H1 (cell line): ENCODE results near the gene ZNF337. TPM values are rescaled to one million over a fixed set of nuclear protein-coding genes. Genes with fewer than 3 reads are reported as not detected.

ENCODE experiments used
- CTCF ChIA-PET: fragments of 300-600 bp; sonication (Branson Sonifier 250); formaldehyde crosslinking; loops from one replicate; lab custom pipeline; 2021; ENCODE audit not compliant: partially characterized antibody; lab: Charles Lee
- POLR2A ChIA-PET: fragments of 300-600 bp; sonication (Branson Sonifier 250); formaldehyde crosslinking; loops from one replicate; lab custom pipeline; 2021; ENCODE audit warnings: inconsistent platforms; ENCODE audit not compliant: partially characterized antibody; lab: Charles Lee
- DNase-seq, 2 experiments: peaks; one replicate each; pipeline versions ENCODE4 v3.0.0 to v3.0.0-alpha.2; 2010 to 2022; ENCODE audit warnings: low spot score in 2 of 2, low read depth in 1 of 2, mixed read lengths in 1 of 2
- FAIRE-seq: peaks from 2 replicates; lab custom pipeline; 2011; peaks lifted over from hg19 to GRCh38; lab: Jason Lieb, UNC
- H2AFZ ChIP-seq: 2 replicates; pipeline ENCODE4 v1.8.1; 2012; ENCODE audit warnings: low read length, inconsistent platforms
- H2AK5ac ChIP-seq: 2 replicates; pipeline ENCODE4 v1.6.1; 2013; ENCODE audit warnings: low read depth, low read length
- H2BK120ac ChIP-seq: replicated peaks from 2 replicates; pipeline ENCODE3; 2013; ENCODE audit warnings: low read depth, low read length, inconsistent platforms
- H2BK12ac ChIP-seq: 2 replicates; pipeline ENCODE4 v1.6.1; 2013; ENCODE audit warnings: low read depth, low read length
- H2BK15ac ChIP-seq: 2 replicates; pipeline ENCODE4 v1.6.1; 2013; ENCODE audit warnings: low read length
- H2BK20ac ChIP-seq: 2 replicates; pipeline ENCODE4 v1.6.1; 2013; ENCODE audit warnings: low read length
- H2BK5ac ChIP-seq: 2 replicates; pipeline ENCODE4 v1.6.1; 2013; ENCODE audit warnings: low read depth, low read length
- H3K14ac ChIP-seq: 2 replicates; pipeline ENCODE4 v1.6.1; 2013; ENCODE audit warnings: inconsistent platforms; ENCODE audit not compliant: insufficient read length
- H3K18ac ChIP-seq: 2 replicates; pipeline ENCODE4 v1.6.1; 2013; ENCODE audit warnings: low read length; ENCODE audit errors: extremely low read depth
- H3K23ac ChIP-seq: 2 replicates; pipeline ENCODE4 v1.6.1; 2013; ENCODE audit warnings: inconsistent platforms; ENCODE audit not compliant: insufficient read length
- H3K23me2 ChIP-seq: 2 replicates; pipeline ENCODE4 v1.6.1; 2013; ENCODE audit warnings: low read depth, low read length
- H3K27ac ChIP-seq: 2 replicates; pipeline ENCODE4 v1.6.1; 2011; ENCODE audit warnings: low read depth, low read length, inconsistent platforms
- H3K27me3 ChIP-seq, 4 experiments: replicated peaks in 1 of 4; 1 replicate in 1 of 4; 2 replicates in 3 of 4; pipeline versions ENCODE4 v1.6.1 to v1.8.1; 2011 to 2013; ENCODE audit warnings: low read length in 3 of 4, mild to moderate bottlenecking in 3 of 4, inconsistent platforms in 2 of 4, mixed read lengths in 2 of 4, moderate library complexity in 1 of 4; ENCODE audit not compliant: control insufficient read depth in 3 of 4, insufficient read depth in 3 of 4; ENCODE audit errors: extremely low read depth in 1 of 4
- H3K36me3 ChIP-seq, 4 experiments: 2 replicates each; pipeline versions ENCODE4 v1.6.1 to v1.8.1; 2011 to 2013; ENCODE audit warnings: mild to moderate bottlenecking in 4 of 4, low read length in 3 of 4, moderate library complexity in 2 of 4, control low read depth in 1 of 4, inconsistent platforms in 1 of 4; ENCODE audit not compliant: insufficient read depth in 4 of 4, control insufficient read depth in 2 of 4
- H3K4ac ChIP-seq: replicated peaks from 2 replicates; pipeline ENCODE3; 2013; ENCODE audit warnings: low read length, low read depth, mixed read lengths, inconsistent platforms; ENCODE audit not compliant: insufficient read length
- H3K4me1 ChIP-seq, 4 experiments: replicated peaks in 1 of 4; 1 replicate in 1 of 4; 2 replicates in 3 of 4; pipeline versions ENCODE4 v1.6.1 to v1.8.1; 2011 to 2013; ENCODE audit warnings: low read length in 3 of 4, inconsistent platforms in 2 of 4, mixed read lengths in 1 of 4; ENCODE audit not compliant: insufficient read depth in 4 of 4, control insufficient read depth in 3 of 4
- H3K4me2 ChIP-seq, 2 experiments: 2 replicates each; pipeline versions ENCODE4 v1.6.1 to v1.8.1; 2011 to 2013; ENCODE audit warnings: low read depth in 2 of 2, low read length in 2 of 2, control low read depth in 1 of 2, inconsistent platforms in 1 of 2, mild to moderate bottlenecking in 1 of 2; ENCODE audit not compliant: insufficient read depth in 1 of 2
- H3K4me3 ChIP-seq, 4 experiments: fragments of 200-600, 300-600 bp in 1 of 4; sonication (generic), shearing (Covaris generic), sonication (Bioruptor Twin) in 1 of 4; 2 replicates each; pipeline versions ENCODE4 v1.5.1 to v1.8.1; 2011 to 2016; ENCODE audit warnings: low read length in 4 of 4, low read depth in 3 of 4, control low read depth in 2 of 4, inconsistent platforms in 2 of 4, mild to moderate bottlenecking in 2 of 4, mixed read lengths in 1 of 4, moderate library complexity in 1 of 4; ENCODE audit not compliant: insufficient read depth in 2 of 4; ENCODE audit errors: extremely low read depth in 1 of 4
- H3K56ac ChIP-seq: replicated peaks from 2 replicates; pipeline ENCODE3; 2013; ENCODE audit warnings: low read depth, mild to moderate bottlenecking, mixed read lengths, low read length, inconsistent platforms; ENCODE audit not compliant: insufficient read length
- H3K79me1 ChIP-seq: 2 replicates; pipeline ENCODE4 v1.6.1; 2013; ENCODE audit warnings: low read depth, low read length, control low read depth
- H3K79me2 ChIP-seq, 2 experiments: 2 replicates each; pipeline versions ENCODE4 v1.6.1 to v1.8.1; 2012 to 2013; ENCODE audit warnings: low read length in 2 of 2, mild to moderate bottlenecking in 2 of 2, inconsistent platforms in 1 of 2; ENCODE audit not compliant: insufficient read depth in 2 of 2, control insufficient read depth in 1 of 2
- H3K9ac ChIP-seq, 4 experiments: replicated peaks in 1 of 4; 1 replicate in 1 of 4; 2 replicates in 3 of 4; pipeline versions ENCODE4 v1.6.1 to v1.8.1; 2011 to 2013; ENCODE audit warnings: low read depth in 3 of 4, low read length in 3 of 4, control low read depth in 2 of 4, mild to moderate bottlenecking in 2 of 4, moderate library complexity in 2 of 4, inconsistent platforms in 1 of 4; ENCODE audit errors: extremely low read depth in 1 of 4
- H3K9me3 ChIP-seq, 2 experiments: 2 replicates each; pipeline versions ENCODE4 v1.6.1 to v1.8.1; 2012 to 2013; ENCODE audit warnings: mild to moderate bottlenecking in 2 of 2, moderate library complexity in 2 of 2, control low read depth in 1 of 2, inconsistent platforms in 1 of 2, low read depth in 1 of 2, low read length in 1 of 2, mixed read lengths in 1 of 2; ENCODE audit not compliant: insufficient read depth in 2 of 2
- H4K20me1 ChIP-seq, 2 experiments: replicated peaks in 1 of 2; 2 replicates each; pipeline versions ENCODE3 to v1.8.1; 2011 to 2013; ENCODE audit warnings: inconsistent platforms in 2 of 2, low read length in 2 of 2, mild to moderate bottlenecking in 1 of 2; ENCODE audit not compliant: insufficient read depth in 2 of 2, control insufficient read depth in 1 of 2
- H4K5ac ChIP-seq: 2 replicates; pipeline ENCODE4 v1.6.1; 2013; ENCODE audit warnings: low read length, low read depth, mixed read lengths, inconsistent platforms; ENCODE audit not compliant: insufficient read length
- H4K8ac ChIP-seq: 2 replicates; pipeline ENCODE4 v1.8.0; 2013; ENCODE audit warnings: mild to moderate bottlenecking, moderate library complexity, low read length, inconsistent platforms; ENCODE audit not compliant: insufficient read depth; ENCODE audit errors: extremely low read depth
- H4K91ac ChIP-seq: replicated peaks from 2 replicates; pipeline ENCODE3; 2013; ENCODE audit warnings: low read length, mixed read lengths, inconsistent platforms; ENCODE audit not compliant: insufficient read length
- RAD21 ChIP-seq, 2 experiments: IDR thresholded peaks in 1 of 2; conservative IDR thresholded peaks in 1 of 2; 2 replicates each; pipeline ENCODE4 v1.6.1; 2011; ENCODE audit warnings: low read depth in 2 of 2, low read length in 2 of 2, improper control_type of control experiment in 1 of 2, inconsistent platforms in 1 of 2, mild to moderate bottlenecking in 1 of 2, moderate library complexity in 1 of 2
- WGBS, 2 experiments: shearing (Covaris generic) in 1 of 2; methylation state at CpG; one replicate each; pipeline versions ENCODE4 v1.1.6 to v1.1.7; 2013 to 2015; ENCODE audit warnings: low lambda C conversion rate in 2 of 2, mixed read lengths in 2 of 2, inconsistent platforms in 1 of 2, low coverage in 1 of 2, missing lambda C conversion rate in 1 of 2; ENCODE audit not compliant: insufficient replicate concordance in 2 of 2, insufficient coverage in 1 of 2, insufficient read length in 1 of 2; ENCODE audit errors: extremely low coverage in 1 of 2, missing lambda C conversion rate in 1 of 2; 5-methylcytosine and 5-hydroxymethylcytosine counted together
- polyA plus RNA-seq, 7 experiments: library from polyadenylated mRNA; depleted of rRNA in 3 of 7; stranded (reverse) in 5 of 7; unstranded in 2 of 7; fragments of >200 nt in 5 of 7; fragments of 200-250 nt in 2 of 7; gene quantifications; 1 replicate in 5 of 7; 2 replicates in 1 of 7; 4 replicates in 1 of 7; pipeline versions ENCODE4 v1.2.1 to v1.2.3, GENCODE V29; 2011 to 2013; ENCODE audit warnings: missing spikeins in 2 of 7, mixed read lengths in 2 of 7
- total RNA-seq: library from RNA; stranded (reverse); fragmentation: NEBNext Ultra II Directional; extraction: Animal tissue kit (Norgen Biotek cat#: 25700); gene quantifications from 2 replicates; pipeline ENCODE4 v1.2.1, GENCODE V29; 2021

The ZNF337 gene
- total and polyA plus RNA-seq, 2 of the 8 experiments (the other 6 are each of a cell fraction or from before 2014, with no cell fraction given) = 2.8 to 6.6 TPM

DNA sequence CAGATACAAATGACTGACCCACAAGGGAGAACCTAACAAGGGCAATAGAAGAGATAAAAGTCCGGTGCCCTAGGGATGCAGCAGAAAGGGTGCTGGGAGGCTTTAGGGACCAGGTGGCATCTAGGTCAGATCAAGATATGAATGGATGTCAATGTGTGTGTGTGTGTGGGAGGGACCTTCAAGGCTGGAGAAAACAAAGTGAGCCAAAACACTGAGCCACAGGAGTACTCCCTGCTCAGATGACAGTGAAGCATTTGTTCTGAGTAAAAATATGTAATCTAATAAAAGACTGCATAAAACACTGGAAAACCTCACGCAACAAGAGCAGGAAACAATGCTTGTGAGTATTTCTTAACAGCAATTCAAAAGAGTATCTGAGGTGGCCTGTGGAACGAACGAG, 28.2 kb downstream of the ZNF337 start:
- H3K36me3 ChIP-seq = peaks cover 0 to 6% (median 1%) of the 10 kb centered on the region in 4 experiments; a peak in 1 of 8 replicates
- no peak overlapping the region for H2AFZ ChIP-seq
- no peak overlapping the region; the same call in 1 of the 2 replicates for H2AK5ac ChIP-seq
- no peak overlapping the region for H3K4ac ChIP-seq
- no peaks in the 10 kb centered on the region for H3K23me2 ChIP-seq
- H4K91ac ChIP-seq = no peak overlapping the region
- H2BK12ac ChIP-seq = no peak overlapping the region
- no peak overlapping the region for H2BK5ac ChIP-seq
- H3K23ac ChIP-seq = no peak overlapping the region
- CTCF ChIA-PET = interaction anchor here (1.6 kb wide), 1 partner anchor 198 kb away, joined by 3 read pairs; no protein-coding TSS in a partner anchor
- H2BK20ac ChIP-seq = no peak overlapping the region
- H4K5ac ChIP-seq = no peak overlapping the region
- H3K56ac ChIP-seq = no peak overlapping the region
- no peak overlapping the region for H3K9ac ChIP-seq
- peaks cover 0 to 2% of the 10 kb centered on the region in 2 experiments for H4K20me1 ChIP-seq
- DNase-seq (no peak), FAIRE-seq (no peak)
- no peaks in the 10 kb centered on the region for H3K79me2 ChIP-seq
- H3K27ac ChIP-seq = no peak overlapping the region
- H3K27me3 ChIP-seq = no peaks in the 10 kb centered on the region
- no peak overlapping the region for H2BK15ac ChIP-seq
- no peaks in the 10 kb centered on the region for H3K79me1 ChIP-seq
- TF ChIP-seq RAD21 (IDR thresholded peaks at IDR 0.05 in 1 of 2, conservative IDR thresholded peaks at IDR 0.05 in 1 of 2; ENCODE audit: low read depth in 2 of 2, low read length in 2 of 2) = no peak
- H3K9me3 ChIP-seq = no peaks in the 10 kb centered on the region
- POLR2A ChIA-PET = interaction anchor here (0.7 kb wide), 1 partner anchor 198 kb away, joined by 4 read pairs; no protein-coding TSS in a partner anchor
- H3K18ac ChIP-seq = no peak overlapping the region
- H3K4me3 ChIP-seq = no peak overlapping the region
- H3K4me2 ChIP-seq = no peak overlapping the region
- H3K4me1 ChIP-seq = no peaks in the 10 kb centered on the region; a peak in 1 of 7 replicates
- H2BK120ac ChIP-seq = no peak overlapping the region
- no peak overlapping the region for H3K14ac ChIP-seq
- 89% methylated on average over 4 of the region's 4 CpGs; no CpG with 5 or more reads in 1 of the 2 experiments for WGBS, 2 experiments
- H4K8ac ChIP-seq = no peak overlapping the region
